Transverse colon (tissue), 4 donors: Measurements from ENCODE around the gene ARF4.

Source experiments
- EP300 ChIP-seq: sonication (generic); formaldehyde crosslinking; IDR thresholded peaks from one replicate; pipeline ENCODE4 v1.6.1; 2017; ENCODE audit warnings: antibody characterized with exemption, low read depth
- POLR2A ChIP-seq: fragments of 450-650 bp; IDR thresholded peaks from one replicate; pipeline ENCODE4 v1.6.1; 2016; ENCODE audit warnings: antibody characterized with exemption, mild to moderate bottlenecking, moderate library complexity
- POLR2AphosphoS5 ChIP-seq, 3 donors: sonication (generic); formaldehyde crosslinking; IDR thresholded peaks; one replicate each; pipeline ENCODE4 v1.6.1; 2016; ENCODE audit warnings: antibody characterized with exemption in 3 of 3
- TF ChIP-seq, protein P1 (sequence below), 5 experiments: fragments of 200-600 bp in 3 of 5; fragments of 450-650 bp in 2 of 5; sonication (generic) in 3 of 5; IDR thresholded peaks; 1 replicate in 2 of 5; 2 replicates in 3 of 5; pipeline ENCODE4 v1.5.1; 2016 to 2017; ENCODE audit warnings: antibody characterized with exemption in 5 of 5, inconsistent platforms in 3 of 5, mild to moderate bottlenecking in 2 of 5, moderate library complexity in 1 of 5

DNA sequence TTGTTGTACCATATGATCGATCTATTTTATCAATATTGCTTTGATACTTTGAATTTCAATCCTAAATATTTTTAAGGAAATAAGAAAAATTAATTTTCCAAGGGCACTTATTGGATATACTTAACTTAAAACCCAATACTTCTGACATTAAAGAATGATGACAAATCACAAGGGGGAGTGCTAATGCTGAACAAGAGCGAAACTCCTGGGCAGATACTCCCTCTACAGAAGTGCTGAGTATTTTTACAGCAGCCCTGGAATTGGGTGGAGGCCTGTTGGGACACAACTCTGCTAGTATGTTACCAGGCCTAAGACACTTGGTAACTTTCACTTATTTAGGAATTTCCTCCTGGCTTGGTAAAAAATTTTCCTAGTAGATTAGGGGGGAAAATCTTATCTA is 49.6 kb upstream of the ARF4 start:
- TF ChIP-seq POLR2AphosphoS5 (IDR thresholded peaks at IDR 0.05): no peak
- TF ChIP-seq POLR2A: no peak
- no peak for TF ChIP-seq EP300
- TF ChIP-seq, protein P1, sequence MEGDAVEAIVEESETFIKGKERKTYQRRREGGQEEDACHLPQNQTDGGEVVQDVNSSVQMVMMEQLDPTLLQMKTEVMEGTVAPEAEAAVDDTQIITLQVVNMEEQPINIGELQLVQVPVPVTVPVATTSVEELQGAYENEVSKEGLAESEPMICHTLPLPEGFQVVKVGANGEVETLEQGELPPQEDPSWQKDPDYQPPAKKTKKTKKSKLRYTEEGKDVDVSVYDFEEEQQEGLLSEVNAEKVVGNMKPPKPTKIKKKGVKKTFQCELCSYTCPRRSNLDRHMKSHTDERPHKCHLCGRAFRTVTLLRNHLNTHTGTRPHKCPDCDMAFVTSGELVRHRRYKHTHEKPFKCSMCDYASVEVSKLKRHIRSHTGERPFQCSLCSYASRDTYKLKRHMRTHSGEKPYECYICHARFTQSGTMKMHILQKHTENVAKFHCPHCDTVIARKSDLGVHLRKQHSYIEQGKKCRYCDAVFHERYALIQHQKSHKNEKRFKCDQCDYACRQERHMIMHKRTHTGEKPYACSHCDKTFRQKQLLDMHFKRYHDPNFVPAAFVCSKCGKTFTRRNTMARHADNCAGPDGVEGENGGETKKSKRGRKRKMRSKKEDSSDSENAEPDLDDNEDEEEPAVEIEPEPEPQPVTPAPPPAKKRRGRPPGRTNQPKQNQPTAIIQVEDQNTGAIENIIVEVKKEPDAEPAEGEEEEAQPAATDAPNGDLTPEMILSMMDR (IDR thresholded peaks at IDR 0.05): no peak
